SK-N-SH (cell line): ENCODE measurements around the gene DAZAP2. TPM values are rescaled to one million over a fixed set of nuclear protein-coding genes. Genes with fewer than 3 reads are reported as not detected.
"Not testable (repeated sequence)": the region's sequence is repeated elsewhere in the genome, so short reads cannot be mapped to it uniquely, and the experiment has no call there.

Experiments
- CTCF ChIA-PET: fragments of 300-600, 350-600 bp; formaldehyde crosslinking; extraction: SDS; loops from one replicate; lab custom pipeline; 2021; lab: Yijun Ruan, JAX
- POLR2A ChIA-PET: fragments of 350-600 bp; sonication (Branson Sonifier 250); formaldehyde crosslinking; extraction: SDS; loops from one replicate; lab custom pipeline; 2020; ENCODE audit warnings: antibody characterized with exemption, inconsistent platforms; lab: Yijun Ruan, JAX
- DNase-seq: peaks from one replicate; pipeline ENCODE4 v3.0.0; 2012
- H2AFZ ChIP-seq: fragments of 200-600 bp; sonication (generic); 2 replicates; pipeline ENCODE4 v1.8.1; 2016; ENCODE audit warnings: antibody characterized with exemption, mild to moderate bottlenecking, low read depth
- H3F3A ChIP-seq: fragments of 200-600 bp; sonication (generic); replicated peaks from 2 replicates; pipeline ENCODE3; 2016; ENCODE audit warnings: antibody characterized with exemption, mild to moderate bottlenecking; ENCODE audit not compliant: insufficient read depth
- H3K27ac ChIP-seq, 2 experiments: fragments of 200-500 bp in 1 of 2; fragments of 200-600 bp in 1 of 2; sonication (Bioruptor generic) in 1 of 2; sonication (generic), shearing (Covaris generic) in 1 of 2; 2 replicates each; pipeline versions ENCODE4 v1.5.1 to v1.6.1; 2014 to 2016; ENCODE audit warnings: low read depth in 2 of 2, inconsistent platforms in 1 of 2, low read length in 1 of 2, mild to moderate bottlenecking in 1 of 2, mixed read lengths in 1 of 2
- H3K27me3 ChIP-seq: fragments of 200-600 bp; sonication (generic), shearing (Covaris generic); 2 replicates; pipeline ENCODE4 v1.6.1; 2016; ENCODE audit warnings: mixed run types; ENCODE audit not compliant: insufficient read depth
- H3K36me3 ChIP-seq, 2 experiments: fragments of 200-500 bp in 1 of 2; fragments of 200-600 bp in 1 of 2; sonication (Bioruptor generic) in 1 of 2; sonication (generic) in 1 of 2; replicated peaks in 1 of 2; 2 replicates each; pipeline versions ENCODE3 to v1.5.1; 2014 to 2016; ENCODE audit warnings: low read length in 1 of 2, mild to moderate bottlenecking in 1 of 2; ENCODE audit not compliant: insufficient read depth in 2 of 2, control insufficient read depth in 1 of 2
- H3K4me1 ChIP-seq, 2 experiments: fragments of 200-500 bp in 1 of 2; fragments of 200-600 bp in 1 of 2; sonication (Bioruptor generic) in 1 of 2; sonication (generic), shearing (Covaris generic) in 1 of 2; 2 replicates each; pipeline versions ENCODE4 v1.5.1 to v1.6.1; 2014 to 2016; ENCODE audit warnings: low read depth in 1 of 2, low read length in 1 of 2, mixed run types in 1 of 2; ENCODE audit not compliant: insufficient read depth in 2 of 2, control insufficient read depth in 1 of 2
- H3K4me2 ChIP-seq: fragments of 200-600 bp; sonication (generic), shearing (Covaris generic); 2 replicates; pipeline ENCODE4 v1.6.1; 2017; ENCODE audit warnings: mixed run types
- H3K4me3 ChIP-seq, 2 experiments: fragments of 200-500 bp in 1 of 2; fragments of 200-600 bp in 1 of 2; sonication (Bioruptor generic) in 1 of 2; sonication (generic), shearing (Covaris generic) in 1 of 2; 2 replicates each; pipeline versions ENCODE4 v1.5.1 to v1.8.1; 2014 to 2016; ENCODE audit warnings: low read depth in 2 of 2, inconsistent platforms in 1 of 2, low read length in 1 of 2, mild to moderate bottlenecking in 1 of 2, mixed read lengths in 1 of 2, moderate library complexity in 1 of 2
- H3K79me2 ChIP-seq: fragments of 200-600 bp; sonication (generic); 2 replicates; pipeline ENCODE4 v1.8.1; 2017; ENCODE audit warnings: mild to moderate bottlenecking; ENCODE audit not compliant: insufficient read depth
- H3K9ac ChIP-seq: fragments of 200-600 bp; sonication (generic); 2 replicates; pipeline ENCODE4 v1.6.1; 2017; ENCODE audit warnings: mixed run types
- H3K9me2 ChIP-seq: fragments of 200-600 bp; sonication (generic); 2 replicates; pipeline ENCODE4 v1.6.1; 2017; ENCODE audit warnings: mixed run types
- H3K9me3 ChIP-seq: fragments of 200-600 bp; sonication (generic); 2 replicates; pipeline ENCODE4 v1.6.1; 2017; ENCODE audit warnings: mixed run types, mild to moderate bottlenecking, moderate library complexity
- H4K20me1 ChIP-seq: fragments of 200-600 bp; sonication (generic); 2 replicates; pipeline ENCODE4 v1.6.1; 2017; ENCODE audit warnings: mild to moderate bottlenecking, mixed run types; ENCODE audit not compliant: insufficient read depth
- CTCF ChIP-seq: fragments of 200-600 bp; sonication (generic); IDR thresholded peaks from 2 replicates; pipeline ENCODE4 v1.6.1; 2017; ENCODE audit warnings: antibody characterized with exemption, mild to moderate bottlenecking, moderate library complexity
- EP300 ChIP-seq, 2 experiments: IDR thresholded peaks; 2 replicates each; pipeline versions ENCODE4 v1.4.0 to v1.6.1; 2012; ENCODE audit warnings: borderline replicate concordance in 1 of 2, low read depth in 1 of 2, low read length in 1 of 2
- EZH2phosphoT487 ChIP-seq: fragments of 200-600 bp; sonication (generic); IDR thresholded peaks from 2 replicates; pipeline ENCODE4 v1.6.1; 2017; ENCODE audit warnings: low read depth, mixed run types, mild to moderate bottlenecking, antibody characterized with exemption, moderate library complexity, borderline replicate concordance
- FOSL2 ChIP-seq: IDR thresholded peaks from 2 replicates; pipeline ENCODE4 v1.4.0; 2012; ENCODE audit warnings: low read depth, mild to moderate bottlenecking, moderate library complexity, borderline replicate concordance
- FOXM1 ChIP-seq: IDR thresholded peaks from 2 replicates; pipeline ENCODE4 v1.4.0; 2012; ENCODE audit warnings: low read depth, mild to moderate bottlenecking
- MXI1 ChIP-seq: IDR thresholded peaks from 2 replicates; pipeline ENCODE4 v1.6.1; 2012; ENCODE audit warnings: mild to moderate bottlenecking, low read depth, low read length, improper control_type of control experiment
- RFX5 ChIP-seq: IDR thresholded peaks from 2 replicates; pipeline ENCODE4 v1.6.1; 2012; ENCODE audit warnings: mild to moderate bottlenecking, improper control_type of control experiment, low read length
- RXRA ChIP-seq: IDR thresholded peaks from 2 replicates; pipeline ENCODE4 v1.4.0; 2012; ENCODE audit warnings: low read depth, mild to moderate bottlenecking, borderline replicate concordance
- SIN3A ChIP-seq: IDR thresholded peaks from 2 replicates; pipeline ENCODE4 v1.6.1; 2012; ENCODE audit warnings: low read depth, mild to moderate bottlenecking, low read length, moderate library complexity, borderline replicate concordance
- TAF1 ChIP-seq: IDR thresholded peaks from 2 replicates; pipeline ENCODE4 v1.6.1; 2012; ENCODE audit warnings: low read depth, mild to moderate bottlenecking, low read length, moderate library complexity, borderline replicate concordance
- USF1 ChIP-seq: IDR thresholded peaks from 2 replicates; pipeline ENCODE4 v1.4.0; 2012; ENCODE audit warnings: low read depth, borderline replicate concordance
- WGBS: methylation state at CpG from one replicate; pipeline ENCODE4 v1.1.6; 2017; ENCODE audit warnings: low lambda C conversion rate; 5-methylcytosine and 5-hydroxymethylcytosine counted together
- polyA plus RNA-seq, 3 experiments: library from polyadenylated mRNA; depleted of rRNA; stranded (reverse); fragments of >200 nt; gene quantifications; 2 replicates each; pipeline ENCODE4 v1.2.3, GENCODE V29; 2012
- TF ChIP-seq, protein P1 (sequence below): IDR thresholded peaks from 2 replicates; pipeline ENCODE4; 2012

DAZAP2 gene
- polyA plus RNA-seq, 1 of the 3 experiments (the other 2 are of a cell fraction): 274 TPM

DNA sequence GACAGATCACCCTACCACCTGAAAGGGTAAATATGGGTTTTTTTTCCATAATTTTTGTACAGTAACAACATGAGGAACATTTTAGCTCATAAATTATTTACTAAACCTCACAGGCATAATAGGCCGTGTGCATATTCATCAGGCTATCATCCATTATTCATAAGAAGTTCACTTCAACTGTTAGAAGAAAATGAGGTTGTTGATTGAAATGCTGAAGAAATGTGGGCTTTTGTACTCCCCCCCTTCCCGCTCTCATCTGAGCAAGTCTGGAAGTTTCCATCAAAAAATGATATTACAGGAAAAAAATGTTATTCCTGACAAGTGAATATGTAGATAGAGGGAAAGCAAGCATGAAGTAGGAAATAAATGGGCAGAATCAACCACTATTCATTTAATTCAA lies 12.9 kb upstream of the DAZAP2 start:
- Histone ChIP-seq H3K4me3 (no peak overlapping the region), H4K20me1 (no peaks in the 10 kb centered on the region), H3K9me2 (no peaks in the 10 kb centered on the region), H3K27ac (no peak overlapping the region), H3K79me2 (no peaks in the 10 kb centered on the region), H3K4me1 (no peaks in the 10 kb centered on the region), H3K27me3 (no peaks in the 10 kb centered on the region), H3F3A (no peaks in the 10 kb centered on the region), H3K4me2 (no peak overlapping the region), H3K9me3 (no peaks in the 10 kb centered on the region), H2AFZ (no peak overlapping the region), H3K9ac (no peak overlapping the region), H3K36me3 (no peaks in the 10 kb centered on the region)
- no peak for DNase-seq
- ChIA-PET CTCF (interaction anchor here (1.0 kb wide), 1 partner anchor 161 kb away, joined by 3 read pairs; no protein-coding TSS in a partner anchor), POLR2A (no interaction called here)
- 87% methylated on average over 2 of the region's 2 CpGs for WGBS
- TF ChIP-seq SIN3A: no peak
- TF ChIP-seq USF1: no peak
- no peak for TF ChIP-seq CTCF
- TF ChIP-seq MXI1: no peak
- TF ChIP-seq TAF1: no peak
- no peak for TF ChIP-seq EZH2phosphoT487
- TF ChIP-seq, protein P1, sequence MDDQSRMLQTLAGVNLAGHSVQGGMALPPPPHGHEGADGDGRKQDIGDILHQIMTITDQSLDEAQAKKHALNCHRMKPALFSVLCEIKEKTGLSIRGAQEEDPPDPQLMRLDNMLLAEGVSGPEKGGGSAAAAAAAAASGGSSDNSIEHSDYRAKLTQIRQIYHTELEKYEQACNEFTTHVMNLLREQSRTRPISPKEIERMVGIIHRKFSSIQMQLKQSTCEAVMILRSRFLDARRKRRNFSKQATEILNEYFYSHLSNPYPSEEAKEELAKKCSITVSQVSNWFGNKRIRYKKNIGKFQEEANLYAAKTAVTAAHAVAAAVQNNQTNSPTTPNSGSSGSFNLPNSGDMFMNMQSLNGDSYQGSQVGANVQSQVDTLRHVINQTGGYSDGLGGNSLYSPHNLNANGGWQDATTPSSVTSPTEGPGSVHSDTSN: no peak
- no peak for TF ChIP-seq FOXM1
- TF ChIP-seq EP300 (IDR thresholded peaks at IDR 0.05; ENCODE audit: borderline replicate concordance in 1 of 2, low read depth in 1 of 2, low read length in 1 of 2): no peak
- TF ChIP-seq RFX5: no peak
- TF ChIP-seq FOSL2: no peak
- TF ChIP-seq RXRA: no peak

DNA sequence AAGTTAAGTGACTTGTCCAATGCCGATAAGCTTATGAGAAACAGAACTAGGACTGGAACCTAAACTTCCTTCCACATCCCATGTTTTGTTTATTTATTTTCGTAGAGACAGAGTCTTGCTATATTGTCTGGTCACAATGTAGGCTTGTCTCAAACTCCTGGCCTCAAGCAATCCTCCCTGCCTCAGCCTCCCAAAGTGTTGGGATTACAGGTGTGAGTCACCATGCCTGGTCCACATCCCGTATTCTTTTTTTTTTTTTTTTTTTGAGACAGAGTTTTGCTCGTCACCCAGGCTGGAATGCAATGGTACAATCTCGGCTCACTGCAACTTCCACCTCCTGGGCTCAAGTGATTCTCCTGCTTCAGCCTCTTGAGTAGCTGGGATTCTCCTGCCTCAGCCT lies 11.5 kb upstream of the DAZAP2 start:
- WGBS: 84% methylated on average over 5 of the region's 5 CpGs
- H3K36me3 ChIP-seq, H3K4me3 ChIP-seq, H3F3A ChIP-seq, H3K27ac ChIP-seq, H3K27me3 ChIP-seq, DNase-seq, H3K4me2 ChIP-seq, POLR2A ChIA-PET, H3K79me2 ChIP-seq, H2AFZ ChIP-seq, H4K20me1 ChIP-seq, H3K9me3 ChIP-seq, H3K9ac ChIP-seq, H3K4me1 ChIP-seq, H3K9me2 ChIP-seq: not testable (repeated sequence)
- CTCF ChIA-PET: interaction anchor here (1.6 kb wide), 1 partner anchor 9 kb away, joined by 8 read pairs; the partner anchor contains the start of gene POU6F1
